OCI-LY7 (cell line): ENCODE results near the gene CDHR1. TPM values are rescaled to one million over a fixed set of nuclear protein-coding genes. Genes with fewer than 3 reads are reported as not detected.
"Not testable (repeated sequence)": the region's sequence is repeated elsewhere in the genome, so short reads cannot be mapped to it uniquely, and the experiment has no call there.

Experiments used
- BruUV-seq: library from RNA; stranded (reverse); fragments of 400-500 nt; replicated peaks from 2 replicates; lab custom pipeline; 2021; lab: Mats Ljungman, UMichigan
- CTCF ChIA-PET: fragments of 300-600 bp; sonication (Branson Sonifier 250); formaldehyde crosslinking; loops from one replicate; lab custom pipeline; 2022; ENCODE audit warnings: antibody characterized with exemption; ENCODE audit not compliant: unreplicated experiment; lab: Charles Lee
- POLR2A ChIA-PET: fragments of 300-600 bp; sonication (Branson Sonifier 250); formaldehyde crosslinking; loops from one replicate; lab custom pipeline; 2022; ENCODE audit warnings: antibody characterized with exemption; lab: Charles Lee
- DNase-seq: peaks from one replicate; pipeline ENCODE4 v3.0.0-alpha.2; 2015; ENCODE audit warnings: low spot score
- H2AFZ ChIP-seq: fragments of 200-600 bp; sonication (generic), shearing (Covaris generic); 2 replicates; pipeline ENCODE4 v1.6.1; 2014; ENCODE audit warnings: mild to moderate bottlenecking, antibody characterized with exemption, low read length, moderate library complexity
- H3K27ac ChIP-seq: fragments of 200-600 bp; sonication (generic); 2 replicates; pipeline ENCODE4 v1.5.1; 2014; ENCODE audit warnings: mixed run types, low read depth, mild to moderate bottlenecking, moderate library complexity, low read length, inconsistent platforms; ENCODE audit not compliant: poor library complexity, severe bottlenecking
- H3K36me3 ChIP-seq: fragments of 200-600 bp; sonication (generic); 2 replicates; pipeline ENCODE4 v1.6.1; 2014; ENCODE audit warnings: mild to moderate bottlenecking, antibody characterized with exemption, low read length, moderate library complexity, mixed read lengths; ENCODE audit not compliant: insufficient read depth
- H3K4me1 ChIP-seq: fragments of 200-600 bp; sonication (generic); 2 replicates; pipeline ENCODE4 v1.5.1; 2014; ENCODE audit warnings: mild to moderate bottlenecking, low read length; ENCODE audit not compliant: insufficient read depth, poor library complexity, severe bottlenecking
- H3K4me2 ChIP-seq: fragments of 200-600 bp; sonication (generic); 2 replicates; pipeline ENCODE4 v1.6.1; 2014; ENCODE audit warnings: mild to moderate bottlenecking, low read length
- H3K4me3 ChIP-seq: fragments of 200-600 bp; sonication (generic); 2 replicates; pipeline ENCODE4 v1.5.1; 2014; ENCODE audit warnings: mild to moderate bottlenecking, low read depth, low read length; ENCODE audit not compliant: poor library complexity, severe bottlenecking
- H3K79me2 ChIP-seq: fragments of 200-600 bp; sonication (generic); 2 replicates; pipeline ENCODE4 v1.6.1; 2016; ENCODE audit warnings: low read depth, mild to moderate bottlenecking, low read length, moderate library complexity, mixed read lengths; ENCODE audit not compliant: insufficient read depth
- H3K9me2 ChIP-seq: fragments of 200-600 bp; sonication (generic); 2 replicates; pipeline ENCODE4 v1.6.1; 2016; ENCODE audit warnings: mild to moderate bottlenecking, low read length, mixed read lengths; ENCODE audit not compliant: insufficient read depth
- H3K9me3 ChIP-seq: fragments of 200-600 bp; sonication (generic); 2 replicates; pipeline ENCODE4 v1.6.1; 2014; ENCODE audit warnings: mild to moderate bottlenecking, mixed run types, low read length, mixed read lengths
- H4K20me1 ChIP-seq: fragments of 200-600 bp; sonication (generic); 2 replicates; pipeline ENCODE4 v1.6.1; 2014; ENCODE audit warnings: mild to moderate bottlenecking, antibody characterized with exemption, low read length, moderate library complexity, mixed read lengths; ENCODE audit not compliant: insufficient read depth
- CTCF ChIP-seq: fragments of 200-600 bp; sonication (generic); conservative IDR thresholded peaks from 2 replicates; pipeline ENCODE4 v1.5.1; 2014; ENCODE audit warnings: mild to moderate bottlenecking, antibody characterized with exemption, low read length, moderate library complexity, mixed read lengths
- EZH2phosphoT487 ChIP-seq: fragments of 200-600 bp; sonication (generic); IDR thresholded peaks from 2 replicates; pipeline ENCODE4 v1.6.1; 2018; ENCODE audit warnings: low read depth, borderline replicate concordance, mild to moderate bottlenecking, mixed run types, antibody characterized with exemption, low read length, moderate library complexity, mixed read lengths
- intact Hi-C: fragments of 100-400 bp; cut with micrococcal nuclease; formaldehyde crosslinking; loops from one replicate; pipeline ENCODE4 v1.10.0; 2022; ENCODE audit not compliant: unreplicated experiment
- total RNA-seq, 2 experiments: library from RNA; depleted of rRNA in 1 of 2; stranded (reverse); fragments of >200 nt in 1 of 2; shearing (Covaris generic) in 1 of 2; gene quantifications; 2 replicates each; pipeline ENCODE4 v1.2.3, GENCODE V29; 2014 to 2022

The CDHR1 gene
- total RNA-seq, 2 experiments from 2014 or later: not detected

GRCh38 chr10:84163996-84164395 is 30.3 kb upstream of the CDHR1 start:
- Histone ChIP-seq H3K4me2 (peak overlapping the region; percentile 31), H3K9me3 (no peaks in the 10 kb centered on the region), H3K79me2 (no peaks in the 10 kb centered on the region), H3K27ac (peak overlapping the region; percentile 33), H3K4me1 (peaks cover 20% of the 10 kb centered on the region), H3K9me2 (no peaks in the 10 kb centered on the region), H3K4me3 (no peak overlapping the region), H3K36me3 (no peaks in the 10 kb centered on the region), H2AFZ (peak overlapping the region; percentile 38; the same call in 1 of the 2 replicates), H4K20me1 (no peaks in the 10 kb centered on the region)
- BruUV-seq: no TSS peak
- POLR2A ChIA-PET: interaction anchor here (1.7 kb wide), 1 partner anchor 23 kb away, joined by 6 read pairs; no protein-coding TSS in a partner anchor
- intact Hi-C loops: no loop called here
- CTCF ChIA-PET: no interaction called here
- DNase-seq: no peak
- no peak for TF ChIP-seq CTCF

GRCh38 chr10:84164442-84164841 is 29.9 kb upstream of the CDHR1 start:
- Histone ChIP-seq H3K4me1 (peaks cover 20% of the 10 kb centered on the region), H3K4me3 (no peak overlapping the region), H3K36me3 (no peaks in the 10 kb centered on the region), H3K27ac (peak overlapping the region; percentile 33), H3K9me2 (no peaks in the 10 kb centered on the region), H2AFZ (peak overlapping the region; percentile 38; the same call in 1 of the 2 replicates), H3K9me3 (no peaks in the 10 kb centered on the region), H3K79me2 (no peaks in the 10 kb centered on the region), H3K4me2 (peak overlapping the region; percentile 31), H4K20me1 (no peaks in the 10 kb centered on the region)
- BruUV-seq: no TSS peak
- CTCF ChIA-PET: no interaction called here
- intact Hi-C loops: no loop called here
- POLR2A ChIA-PET: no interaction called here
- DNase-seq: peak; percentile 53
- TF ChIP-seq CTCF (no peak), EZH2phosphoT487 (no peak)

- no TSS peak for BruUV-seq
These were observed 27.6 kb upstream of the CDHR1 start for GRCh38 chr10:84166620-84167288.

GRCh38 chr10:84167289-84167653 is 27.1 kb upstream of the CDHR1 start:
- H3K36me3 ChIP-seq, POLR2A ChIA-PET, H3K9me3 ChIP-seq, H3K79me2 ChIP-seq, H2AFZ ChIP-seq, H4K20me1 ChIP-seq, H3K4me2 ChIP-seq, BruUV-seq, H3K9me2 ChIP-seq, intact Hi-C loops, H3K27ac ChIP-seq, H3K4me3 ChIP-seq, DNase-seq: not testable (repeated sequence)
- H3K4me1 ChIP-seq: peaks cover 27% of the 10 kb centered on the region
- CTCF ChIA-PET: interaction anchor here (0.8 to 0.9 kb wide), 2 partner anchors 35 to 38 kb away, joined by 3 to 4 read pairs; no protein-coding TSS in a partner anchor

More at GRCh38 chr10:84166620-84167288, 27.6 kb upstream of the CDHR1 start:
- Histone ChIP-seq H4K20me1 (no peaks in the 10 kb centered on the region), H3K36me3 (no peaks in the 10 kb centered on the region), H2AFZ (no peak overlapping the region), H3K4me3 (no peak overlapping the region), H3K9me2 (no peaks in the 10 kb centered on the region), H3K9me3 (no peaks in the 10 kb centered on the region), H3K4me1 (peaks cover 22% of the 10 kb centered on the region), H3K4me2 (no peak overlapping the region), H3K27ac (no peak overlapping the region), H3K79me2 (no peaks in the 10 kb centered on the region)
- intact Hi-C loops: no loop called here
- CTCF ChIA-PET: interaction anchor here (0.8 to 0.9 kb wide), 2 partner anchors 36 to 39 kb away, joined by 3 to 4 read pairs; no protein-coding TSS in a partner anchor
- no peak for TF ChIP-seq EZH2phosphoT487
- POLR2A ChIA-PET: no interaction called here
- DNase-seq: no peak

- H3K4me2 ChIP-seq, intact Hi-C loops, H3K79me2 ChIP-seq, H2AFZ ChIP-seq, H3K27ac ChIP-seq, H4K20me1 ChIP-seq, H3K36me3 ChIP-seq, H3K9me3 ChIP-seq, H3K4me3 ChIP-seq, H3K9me2 ChIP-seq, BruUV-seq, DNase-seq, CTCF ChIA-PET: not testable (repeated sequence)
- POLR2A ChIA-PET: interaction anchor here (1.1 to 2.0 kb wide), 2 partner anchors 24 to 27 kb away, joined by 3 to 5 read pairs; no protein-coding TSS in a partner anchor
- peaks cover 35% of the 10 kb centered on the region for H3K4me1 ChIP-seq
These were observed 26.0 kb upstream of the CDHR1 start for GRCh38 chr10:84168382-84168781.
